ENCODE results near the gene ATP1B4.

ATP1B4 gene

GRCh38 chrX:120429776-120430540, 68.1 kb downstream of the ATP1B4 start:
- no peak for TF ChIP-seq CTCF (IDR thresholded peaks at IDR 0.05)

More at GRCh38 chrX:120429776-120430540, 68.1 kb downstream of the ATP1B4 start:
- H3K79me2 ChIP-seq, result no peaks in the 10 kb centered on the region
- H3K4me3 ChIP-seq (ENCODE audit: low read depth, low read length), result no peak overlapping the region
- H3K27me3 ChIP-seq (ENCODE audit: control insufficient read depth, insufficient read depth, low read length), result no peaks in the 10 kb centered on the region
- no peaks in the 10 kb centered on the region for H3K36me3 ChIP-seq (ENCODE audit: control insufficient read depth, insufficient read depth, low read length)
- no peak overlapping the region for H3K27ac ChIP-seq
- H3K9me3 ChIP-seq (ENCODE audit: control insufficient read depth, low read length), result no peaks in the 10 kb centered on the region
- H3K9ac ChIP-seq, result no peak overlapping the region
- no peak overlapping the region for H2AFZ ChIP-seq
- H3K4me1 ChIP-seq, result peaks cover 3% of the 10 kb centered on the region
- H3K4me2 ChIP-seq (ENCODE audit: low read length), result no peak overlapping the region

All from parathyroid adenoma (tissue), 2 donors.